ENCODE data around the gene ARMC8.

ARMC8 gene

GRCh38 chr3:138242466-138242865, 55.4 kb downstream of the ARMC8 start:
- DNase-seq (ENCODE audit: extremely low read depth in 1 of 2, low read depth in 1 of 2): no peak

- DNase-seq (ENCODE audit: extremely low read depth in 1 of 2, low read depth in 1 of 2): no peak
Measured at GRCh38 chr3:138245026-138245425, 57.9 kb downstream of the ARMC8 start.

GRCh38 chr3:138249636-138250035, 62.5 kb downstream of the ARMC8 start:
- DNase-seq (ENCODE audit: extremely low read depth in 1 of 2, low read depth in 1 of 2): no peak

GRCh38 chr3:138253609-138254008, 66.5 kb downstream of the ARMC8 start:
- DNase-seq (ENCODE audit: extremely low read depth in 1 of 2, low read depth in 1 of 2): no peak

GRCh38 chr3:138254216-138254615, 67.1 kb downstream of the ARMC8 start:
- no peak for DNase-seq (ENCODE audit: extremely low read depth in 1 of 2, low read depth in 1 of 2)

- no peak for DNase-seq (ENCODE audit: extremely low read depth in 1 of 2, low read depth in 1 of 2)
Measured at GRCh38 chr3:138256022-138256421, 68.9 kb downstream of the ARMC8 start.

- DNase-seq (ENCODE audit: extremely low read depth in 1 of 2, low read depth in 1 of 2): no peak
Measured at GRCh38 chr3:138257986-138258385, 70.9 kb downstream of the ARMC8 start.

- no peak for DNase-seq (ENCODE audit: extremely low read depth in 1 of 2, low read depth in 1 of 2)
Measured at GRCh38 chr3:138259126-138259525, 72.0 kb downstream of the ARMC8 start.

- DNase-seq (ENCODE audit: extremely low read depth in 1 of 2, low read depth in 1 of 2): no peak
Measured at GRCh38 chr3:138260611-138261010, 73.5 kb downstream of the ARMC8 start.

GRCh38 chr3:138263104-138263503, 76.0 kb downstream of the ARMC8 start:
- no peak for DNase-seq (ENCODE audit: extremely low read depth in 1 of 2, low read depth in 1 of 2)

- no peak for DNase-seq (ENCODE audit: extremely low read depth in 1 of 2, low read depth in 1 of 2)
Measured at GRCh38 chr3:138265745-138266144, 78.6 kb downstream of the ARMC8 start.

GRCh38 chr3:138267083-138267482, 80.0 kb downstream of the ARMC8 start:
- DNase-seq (ENCODE audit: extremely low read depth in 1 of 2, low read depth in 1 of 2): no peak

GRCh38 chr3:138270245-138270644, 83.1 kb downstream of the ARMC8 start:
- no peak for DNase-seq (ENCODE audit: extremely low read depth in 1 of 2, low read depth in 1 of 2)

GRCh38 chr3:138271189-138271794, 84.2 kb downstream of the ARMC8 start:
- no peak for DNase-seq (ENCODE audit: extremely low read depth in 1 of 2, low read depth in 1 of 2)

- DNase-seq (ENCODE audit: extremely low read depth in 1 of 2, low read depth in 1 of 2): no peak
Measured at GRCh38 chr3:138281561-138281960, 94.5 kb downstream of the ARMC8 start.

GRCh38 chr3:138282836-138283235, 95.7 kb downstream of the ARMC8 start:
- DNase-seq (ENCODE audit: extremely low read depth in 1 of 2, low read depth in 1 of 2): no peak

GRCh38 chr3:138284079-138284478, 97.0 kb downstream of the ARMC8 start:
- no peak for DNase-seq (ENCODE audit: extremely low read depth in 1 of 2, low read depth in 1 of 2)

- no peak for DNase-seq (ENCODE audit: extremely low read depth in 1 of 2, low read depth in 1 of 2)
Measured at GRCh38 chr3:138284957-138285477, 97.9 kb downstream of the ARMC8 start.

- no peak for DNase-seq (ENCODE audit: extremely low read depth in 1 of 2, low read depth in 1 of 2)
Measured at GRCh38 chr3:138289260-138289659, 102.2 kb downstream of the ARMC8 start.

GRCh38 chr3:138289701-138290100, 102.6 kb downstream of the ARMC8 start:
- DNase-seq (ENCODE audit: extremely low read depth in 1 of 2, low read depth in 1 of 2): peak in 1 of 2 donors; percentile 28

- DNase-seq (ENCODE audit: extremely low read depth in 1 of 2, low read depth in 1 of 2): peak in 1 of 2 donors; percentile 41
Measured at GRCh38 chr3:138296639-138297038, 109.5 kb downstream of the ARMC8 start.

- DNase-seq (ENCODE audit: extremely low read depth in 1 of 2, low read depth in 1 of 2): peak in 1 of 2 donors; percentile 7
Measured at GRCh38 chr3:138297059-138297607, 110.0 kb downstream of the ARMC8 start.

GRCh38 chr3:138297876-138298275, 110.8 kb downstream of the ARMC8 start:
- no peak for DNase-seq (ENCODE audit: extremely low read depth in 1 of 2, low read depth in 1 of 2)
